WI38 (cell line): Measurements from ENCODE around the gene DNAH17.

Experiments
- H3K4me3 ChIP-seq: 2 replicates; pipeline ENCODE4 v1.5.1; 2011; ENCODE audit warnings: low read depth, mild to moderate bottlenecking, control low read depth, low read length
- TF ChIP-seq, protein P1 (sequence below): IDR thresholded peaks from 2 replicates; pipeline ENCODE4 v1.5.1; 2012; ENCODE audit warnings: low read depth, mild to moderate bottlenecking, control low read depth, low read length

The DNAH17 gene

DNA sequence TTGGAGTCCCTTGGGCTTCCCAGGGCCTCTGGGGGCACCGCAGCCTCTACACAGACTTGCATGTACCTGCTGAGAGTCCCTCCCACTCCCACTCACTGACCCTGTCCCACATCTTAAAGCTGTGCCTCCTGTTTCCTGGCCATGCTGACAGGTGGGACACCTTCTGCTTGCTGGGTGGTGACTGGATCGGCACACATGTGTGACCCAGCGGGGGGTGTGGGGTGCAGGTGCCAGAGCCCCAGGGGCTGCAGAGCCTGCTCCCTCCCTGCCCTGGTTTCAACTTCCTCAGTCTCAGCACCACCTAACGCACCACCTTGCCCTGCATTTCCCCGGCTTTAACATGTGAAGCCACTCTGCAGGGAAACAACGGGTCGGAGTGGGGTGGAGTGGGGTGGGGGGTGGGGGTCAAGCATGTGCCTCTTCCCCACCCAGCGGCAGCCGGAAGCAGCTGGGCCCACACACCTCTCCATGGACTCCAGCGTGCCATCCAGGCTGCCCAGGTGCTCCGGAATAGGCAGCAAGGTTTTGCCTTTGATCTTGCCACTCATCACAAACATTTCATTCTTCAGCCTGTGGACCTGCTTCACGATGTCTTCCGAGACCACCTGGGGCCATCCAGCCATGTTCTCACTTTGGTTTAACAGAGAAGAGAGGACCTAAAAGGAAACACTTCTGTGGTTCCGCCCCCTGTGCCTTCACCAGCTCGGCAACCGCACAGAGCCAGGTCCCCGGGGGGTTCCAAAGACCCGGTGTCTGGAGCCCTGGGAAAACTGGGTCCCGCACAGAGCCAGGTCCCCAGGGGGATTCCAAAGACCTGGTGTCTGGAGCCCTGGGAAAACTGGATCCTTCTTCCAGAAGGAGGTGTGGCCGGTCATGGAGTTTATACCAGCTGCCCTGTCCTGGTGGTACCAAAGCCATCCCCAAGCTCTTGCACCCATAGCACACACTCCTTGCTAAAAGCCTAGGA lies 4.7 kb downstream of the DNAH17 start:
- no peak overlapping the region for H3K4me3 ChIP-seq
- TF ChIP-seq, protein P1, sequence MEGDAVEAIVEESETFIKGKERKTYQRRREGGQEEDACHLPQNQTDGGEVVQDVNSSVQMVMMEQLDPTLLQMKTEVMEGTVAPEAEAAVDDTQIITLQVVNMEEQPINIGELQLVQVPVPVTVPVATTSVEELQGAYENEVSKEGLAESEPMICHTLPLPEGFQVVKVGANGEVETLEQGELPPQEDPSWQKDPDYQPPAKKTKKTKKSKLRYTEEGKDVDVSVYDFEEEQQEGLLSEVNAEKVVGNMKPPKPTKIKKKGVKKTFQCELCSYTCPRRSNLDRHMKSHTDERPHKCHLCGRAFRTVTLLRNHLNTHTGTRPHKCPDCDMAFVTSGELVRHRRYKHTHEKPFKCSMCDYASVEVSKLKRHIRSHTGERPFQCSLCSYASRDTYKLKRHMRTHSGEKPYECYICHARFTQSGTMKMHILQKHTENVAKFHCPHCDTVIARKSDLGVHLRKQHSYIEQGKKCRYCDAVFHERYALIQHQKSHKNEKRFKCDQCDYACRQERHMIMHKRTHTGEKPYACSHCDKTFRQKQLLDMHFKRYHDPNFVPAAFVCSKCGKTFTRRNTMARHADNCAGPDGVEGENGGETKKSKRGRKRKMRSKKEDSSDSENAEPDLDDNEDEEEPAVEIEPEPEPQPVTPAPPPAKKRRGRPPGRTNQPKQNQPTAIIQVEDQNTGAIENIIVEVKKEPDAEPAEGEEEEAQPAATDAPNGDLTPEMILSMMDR, result no peak

GRCh38 chr17:78571329-78571728 lies 5.9 kb downstream of the DNAH17 start:
- TF ChIP-seq, protein P1, result no peak
- no peak overlapping the region for H3K4me3 ChIP-seq

DNA sequence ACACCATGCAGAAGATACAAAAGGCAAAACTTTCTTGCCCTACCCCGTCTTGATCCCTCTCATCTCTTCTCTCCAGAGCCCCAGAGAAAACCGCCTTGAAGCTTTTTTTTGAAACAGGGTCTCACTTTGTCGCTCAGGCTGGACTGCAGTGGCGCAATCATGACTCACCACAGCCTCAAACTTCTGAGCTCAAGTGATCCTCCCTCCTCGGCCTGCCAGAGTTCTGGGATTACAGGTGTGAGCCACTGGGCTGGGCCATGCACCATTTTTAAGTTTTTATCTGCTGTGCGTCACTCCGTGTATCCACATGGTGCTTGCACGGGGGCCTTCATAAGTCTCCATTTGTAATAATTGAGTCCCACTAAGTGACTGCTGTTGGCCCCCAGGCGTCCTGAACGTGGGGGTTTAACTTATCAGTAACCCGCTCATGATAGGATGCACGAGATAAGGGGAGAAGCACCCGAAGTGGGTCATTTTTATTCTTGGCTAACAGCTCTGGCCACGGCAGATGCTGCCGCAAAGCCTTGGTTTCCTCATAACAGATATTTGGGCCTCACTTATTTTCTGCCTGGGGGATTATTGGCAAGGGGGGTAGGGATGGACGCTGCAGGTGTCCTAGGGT lies 8.6 kb downstream of the DNAH17 start:
- TF ChIP-seq, protein P1, result no peak
- H3K4me3 ChIP-seq, result no peak overlapping the region

DNA sequence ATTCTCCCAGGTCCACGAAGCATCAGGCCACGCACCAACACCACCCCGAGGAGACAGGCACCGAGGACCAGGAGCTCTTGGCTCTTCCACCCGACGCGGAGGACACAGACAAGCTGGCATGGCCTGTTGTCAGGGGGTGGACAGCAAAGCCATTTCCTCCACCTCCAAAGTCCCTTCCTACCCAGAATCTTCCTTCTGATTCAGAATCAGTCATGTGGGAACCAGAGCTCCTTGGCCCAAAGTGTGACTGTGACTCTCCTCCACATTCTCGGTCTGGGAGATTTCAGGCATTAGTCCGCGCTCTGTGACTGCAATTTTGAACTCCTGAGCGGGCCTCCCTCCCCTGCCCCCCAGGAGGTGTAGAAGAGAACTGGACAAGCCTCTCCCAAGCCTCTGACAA lies 9.2 kb downstream of the DNAH17 start:
- H3K4me3 ChIP-seq, result no peak overlapping the region
- TF ChIP-seq, protein P1, result no peak

GRCh38 chr17:78566947-78567346 lies 10.2 kb downstream of the DNAH17 start:
- TF ChIP-seq, protein P1, result no peak
- no peak overlapping the region for H3K4me3 ChIP-seq

DNA sequence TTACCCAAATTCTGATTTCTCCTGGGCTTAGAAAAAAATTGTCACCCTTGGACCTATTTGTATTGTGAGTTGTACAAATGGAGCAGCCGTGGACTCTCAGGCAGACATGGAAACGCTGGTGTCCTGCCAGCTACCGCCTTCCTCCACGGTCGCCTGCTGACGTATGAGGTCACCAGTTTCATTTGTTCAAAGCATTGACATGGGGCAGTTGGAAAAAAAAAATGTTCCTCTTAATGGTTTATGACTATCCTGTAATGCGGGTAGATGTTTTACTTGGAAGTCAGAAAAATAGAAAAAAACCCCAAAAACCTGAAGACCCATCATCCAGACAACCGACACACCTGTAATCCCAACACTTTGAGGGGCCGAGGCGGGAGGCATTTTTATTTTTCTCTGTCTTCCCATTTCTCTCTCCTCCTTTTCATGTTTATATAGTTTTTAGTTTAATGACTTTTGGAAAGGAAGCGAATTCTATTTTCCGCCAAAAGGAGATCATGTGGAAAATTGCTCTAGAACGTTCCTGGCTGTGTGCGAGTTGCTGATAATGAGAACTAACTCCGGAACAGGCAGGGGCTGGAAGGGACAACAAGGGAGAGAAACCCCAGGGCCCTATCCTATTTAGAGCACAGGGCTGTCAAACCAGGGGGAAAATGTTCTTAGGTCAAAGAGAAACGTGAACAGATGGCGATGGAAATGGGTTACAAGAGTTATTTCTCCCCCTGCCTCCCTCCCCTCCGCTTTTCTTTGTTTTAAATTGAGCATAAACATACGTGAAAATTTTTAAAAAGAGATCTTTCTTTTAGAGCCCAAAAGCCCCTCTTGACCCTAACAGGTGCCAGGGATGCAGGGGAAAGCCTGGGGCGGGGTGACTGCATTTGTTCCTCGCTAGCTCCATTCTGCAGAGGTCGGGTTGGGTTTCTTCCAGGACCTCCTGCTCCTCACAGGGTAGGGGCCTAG lies 13.7 kb downstream of the DNAH17 start:
- no peak overlapping the region for H3K4me3 ChIP-seq
- TF ChIP-seq, protein P1, result no peak
